WERI-Rb-1 (cell line): Measurements from ENCODE around the gene RSRP1.

ENCODE experiments used
- DNase-seq: peaks from one replicate; pipeline ENCODE4 v3.0.0-alpha.2; 2020
- H3K27ac ChIP-seq: fragments of 250-450 bp; sonication (Bioruptor Pico); 2 replicates; pipeline ENCODE4 v1.5.1; 2020; ENCODE audit warnings: mild to moderate bottlenecking, moderate library complexity
- H3K27me3 ChIP-seq: fragments of 250-450 bp; sonication (Bioruptor Pico); 2 replicates; pipeline ENCODE4 v1.5.1; 2021; ENCODE audit warnings: mild to moderate bottlenecking, low read depth, moderate library complexity; ENCODE audit not compliant: insufficient read depth, severe bottlenecking
- H3K36me3 ChIP-seq: fragments of 250-450 bp; sonication (Bioruptor Pico); 2 replicates; pipeline ENCODE4 v1.5.1; 2020; ENCODE audit warnings: mild to moderate bottlenecking, moderate library complexity
- H3K4me3 ChIP-seq: 2 replicates; pipeline ENCODE4 v1.5.1; 2011; ENCODE audit warnings: low read depth, mild to moderate bottlenecking, control low read depth, low read length
- H3K9me3 ChIP-seq: fragments of 250-450 bp; sonication (Bioruptor Pico); 2 replicates; pipeline ENCODE4 v1.5.1; 2021; ENCODE audit warnings: mild to moderate bottlenecking, moderate library complexity; ENCODE audit not compliant: severe bottlenecking
- TF ChIP-seq, protein P1 (sequence below): IDR thresholded peaks from 2 replicates; pipeline ENCODE4 v1.5.1; 2011; ENCODE audit warnings: low read depth, mild to moderate bottlenecking, control low read depth, inconsistent platforms, low read length

Gene RSRP1

DNA sequence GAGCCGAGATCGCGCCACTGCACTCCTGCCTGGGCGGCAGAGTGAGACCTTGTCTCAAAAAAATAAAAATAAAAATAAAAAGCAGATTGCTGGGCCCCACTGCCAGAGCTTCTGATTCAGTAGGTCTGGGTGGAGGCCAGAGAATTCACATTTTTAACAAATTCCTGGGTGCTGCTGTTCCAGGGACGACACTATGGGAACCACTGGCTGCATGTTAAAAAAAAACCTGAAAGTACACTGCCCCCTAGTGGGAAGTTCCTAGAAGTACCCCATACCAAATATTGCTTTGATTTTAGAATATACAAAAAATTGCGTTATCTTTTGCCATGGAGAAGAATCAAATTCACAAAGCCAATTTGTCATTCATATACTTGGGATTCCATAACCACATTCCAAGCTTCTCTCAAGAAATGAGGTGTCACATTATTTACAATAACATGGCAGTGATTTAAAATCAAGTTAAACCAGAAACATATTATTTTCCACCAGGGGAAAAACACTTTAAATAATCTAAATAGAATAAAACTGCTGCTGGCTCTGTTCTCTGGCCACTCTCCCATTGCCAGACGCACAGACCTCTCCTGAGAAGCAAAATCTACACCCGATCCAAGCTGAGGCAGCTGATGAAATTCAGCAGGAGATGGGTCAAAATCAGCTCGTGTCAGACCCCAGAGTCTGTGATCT, 42.3 kb downstream of the RSRP1 start:
- Histone ChIP-seq H3K4me3 (no peak overlapping the region), H3K9me3 (no peaks in the 10 kb centered on the region), H3K27me3 (no peaks in the 10 kb centered on the region), H3K27ac (no peak overlapping the region), H3K36me3 (no peaks in the 10 kb centered on the region)
- TF ChIP-seq, protein P1, sequence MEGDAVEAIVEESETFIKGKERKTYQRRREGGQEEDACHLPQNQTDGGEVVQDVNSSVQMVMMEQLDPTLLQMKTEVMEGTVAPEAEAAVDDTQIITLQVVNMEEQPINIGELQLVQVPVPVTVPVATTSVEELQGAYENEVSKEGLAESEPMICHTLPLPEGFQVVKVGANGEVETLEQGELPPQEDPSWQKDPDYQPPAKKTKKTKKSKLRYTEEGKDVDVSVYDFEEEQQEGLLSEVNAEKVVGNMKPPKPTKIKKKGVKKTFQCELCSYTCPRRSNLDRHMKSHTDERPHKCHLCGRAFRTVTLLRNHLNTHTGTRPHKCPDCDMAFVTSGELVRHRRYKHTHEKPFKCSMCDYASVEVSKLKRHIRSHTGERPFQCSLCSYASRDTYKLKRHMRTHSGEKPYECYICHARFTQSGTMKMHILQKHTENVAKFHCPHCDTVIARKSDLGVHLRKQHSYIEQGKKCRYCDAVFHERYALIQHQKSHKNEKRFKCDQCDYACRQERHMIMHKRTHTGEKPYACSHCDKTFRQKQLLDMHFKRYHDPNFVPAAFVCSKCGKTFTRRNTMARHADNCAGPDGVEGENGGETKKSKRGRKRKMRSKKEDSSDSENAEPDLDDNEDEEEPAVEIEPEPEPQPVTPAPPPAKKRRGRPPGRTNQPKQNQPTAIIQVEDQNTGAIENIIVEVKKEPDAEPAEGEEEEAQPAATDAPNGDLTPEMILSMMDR, result peak; percentile 43; the same call in 1 of the 2 replicates
- DNase-seq, result no peak

DNA sequence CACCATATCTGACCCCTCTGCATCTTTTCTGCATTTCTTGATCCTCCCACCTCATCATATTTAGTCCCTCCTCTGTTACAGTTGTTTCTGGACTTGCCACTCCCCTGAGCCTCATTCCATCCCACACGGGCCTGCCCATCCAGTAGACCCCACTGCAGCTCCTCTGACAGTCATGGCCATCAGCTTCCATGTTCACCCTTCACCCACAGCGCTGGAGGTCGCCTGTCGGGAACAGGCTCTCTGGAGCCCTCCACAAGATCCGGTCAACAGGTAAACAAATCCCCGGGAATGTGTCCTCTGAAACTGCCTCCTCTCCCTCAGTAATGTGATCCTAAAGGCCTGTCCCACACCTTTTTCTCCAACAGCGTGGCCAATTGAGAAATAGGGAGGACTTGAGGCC, 46.2 kb downstream of the RSRP1 start:
- TF ChIP-seq, protein P1, result no peak
- DNase-seq, result no peak
- H3K27me3 ChIP-seq, result no peaks in the 10 kb centered on the region
- H3K36me3 ChIP-seq, result no peaks in the 10 kb centered on the region
- H3K27ac ChIP-seq, result no peak overlapping the region
- H3K9me3 ChIP-seq, result no peaks in the 10 kb centered on the region
- no peak overlapping the region for H3K4me3 ChIP-seq

DNA sequence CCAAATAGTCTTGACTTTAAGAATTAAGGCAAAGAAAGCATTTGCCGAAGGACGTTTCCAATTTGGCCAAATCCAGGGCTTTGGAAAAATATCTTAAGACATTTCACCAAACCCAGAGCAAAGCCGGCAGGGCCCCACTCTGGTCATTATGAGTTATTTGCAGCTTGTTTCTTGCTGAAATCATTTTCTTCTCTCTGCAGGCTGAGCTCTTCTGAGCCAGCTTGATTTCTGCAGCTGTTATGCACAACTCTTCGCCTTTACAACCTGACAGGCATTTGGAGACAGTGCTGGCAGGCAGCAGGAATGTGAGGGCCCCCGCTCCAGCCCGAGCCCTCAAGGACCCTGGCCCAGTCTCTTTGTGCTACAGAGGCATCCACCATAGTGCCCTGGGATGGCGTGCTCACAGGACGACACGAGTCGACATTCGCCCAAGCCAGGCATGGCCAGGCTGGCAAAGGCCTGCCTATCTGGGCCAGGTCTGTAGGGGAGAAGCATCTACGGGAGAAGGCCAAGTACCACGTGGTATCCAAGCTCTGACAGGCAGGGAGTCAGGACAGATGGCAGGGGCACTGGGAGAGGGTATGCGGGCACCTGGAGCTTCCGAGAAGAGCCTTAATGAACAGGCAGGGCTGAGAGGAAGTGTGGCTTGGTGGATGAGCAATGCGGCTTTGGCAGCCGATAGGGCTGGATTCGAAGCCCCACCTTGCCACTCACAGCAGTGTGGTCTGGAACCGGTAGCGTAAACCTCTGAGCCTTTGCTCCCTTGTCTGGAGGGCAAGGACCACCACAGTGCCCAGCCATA, 47.2 kb downstream of the RSRP1 start:
- no peaks in the 10 kb centered on the region for H3K27me3 ChIP-seq
- TF ChIP-seq, protein P1, result no peak
- DNase-seq, result no peak
- no peak overlapping the region for H3K4me3 ChIP-seq
- H3K9me3 ChIP-seq, result no peaks in the 10 kb centered on the region
- H3K36me3 ChIP-seq, result no peaks in the 10 kb centered on the region
- no peak overlapping the region for H3K27ac ChIP-seq

DNA sequence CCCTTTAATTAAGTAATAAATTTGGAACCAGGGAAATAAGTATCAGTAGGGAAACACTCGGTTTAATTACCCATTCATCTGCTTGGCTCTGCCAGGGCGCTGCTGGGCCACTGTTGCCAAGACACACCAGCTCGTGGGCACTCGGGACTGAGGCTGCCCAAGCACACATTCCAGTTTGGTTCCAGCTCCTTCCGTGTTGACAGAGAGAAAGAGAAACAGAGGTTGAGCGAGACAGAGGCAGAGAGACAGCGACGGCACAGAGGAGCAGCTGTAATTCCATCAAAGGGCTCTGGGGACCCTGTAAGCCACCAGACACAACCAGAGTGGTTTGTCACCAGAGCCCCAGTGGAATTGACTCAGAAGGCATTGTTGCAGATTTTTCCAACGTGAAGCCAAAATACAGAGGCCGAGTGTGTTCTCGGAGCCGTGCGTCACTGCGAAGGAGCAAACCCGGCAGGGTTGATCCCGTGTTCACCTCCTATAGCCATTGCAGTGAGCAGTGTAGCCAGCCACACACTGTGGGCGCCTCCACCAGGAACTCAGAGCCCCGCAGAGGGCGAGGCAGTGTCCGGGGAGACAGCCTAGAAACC, 48.5 kb downstream of the RSRP1 start:
- no peak for DNase-seq

DNA sequence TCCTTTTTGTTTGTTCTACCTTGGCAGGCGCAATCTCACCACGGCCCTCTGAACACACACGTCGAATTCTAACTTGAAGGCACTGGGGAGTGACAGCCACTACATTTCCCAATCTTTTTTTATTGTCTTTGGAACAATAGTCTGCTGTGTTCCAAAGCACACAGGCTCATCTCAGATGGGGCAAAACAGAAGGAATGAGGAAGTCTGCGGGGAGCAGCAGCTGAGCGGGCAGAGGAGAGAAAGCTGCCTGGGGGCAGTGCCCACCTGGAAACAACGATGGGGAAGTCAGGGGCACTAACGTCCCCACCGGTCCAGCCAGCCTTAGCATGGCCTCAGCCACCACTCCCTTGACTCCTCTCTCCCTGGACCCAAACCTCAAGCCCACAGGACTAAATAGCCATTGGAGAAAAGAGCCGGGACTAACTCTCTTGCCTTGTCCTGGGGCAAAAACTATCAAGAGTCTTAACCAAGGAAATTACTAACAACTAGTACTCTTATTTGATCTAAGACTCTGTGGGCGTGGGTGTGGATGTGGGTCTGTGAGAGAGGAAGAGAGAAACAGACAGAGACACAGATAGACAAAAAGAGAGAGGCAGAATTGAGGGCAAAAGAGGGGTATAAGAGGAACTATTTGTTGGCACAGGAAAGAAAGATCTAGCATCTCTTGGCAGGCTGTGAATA, 49.1 kb downstream of the RSRP1 start:
- no peaks in the 10 kb centered on the region for H3K36me3 ChIP-seq
- no peak overlapping the region for H3K4me3 ChIP-seq
- 0 out of 2 replicates have a peak overlapping the region, but pooled peaks have one; percentile 17 for H3K27ac ChIP-seq
- DNase-seq, result no peak
- TF ChIP-seq, protein P1, result no peak
- H3K27me3 ChIP-seq, result no peaks in the 10 kb centered on the region
- no peaks in the 10 kb centered on the region for H3K9me3 ChIP-seq

More for the DNA sequence above, 48.5 kb downstream of the RSRP1 start:
- Histone ChIP-seq H3K4me3 (no peak overlapping the region), H3K27ac (no peak overlapping the region), H3K27me3 (no peaks in the 10 kb centered on the region), H3K9me3 (no peaks in the 10 kb centered on the region), H3K36me3 (no peaks in the 10 kb centered on the region)
- TF ChIP-seq, protein P1, result no peak
